SK-N-SH (cell line): ENCODE measurements around the gene B3GNT3. TPM values are rescaled to one million over a fixed set of nuclear protein-coding genes. Genes with fewer than 3 reads are reported as not detected.
A peak's percentile ranks its signal among the peaks of the same experiment; 100 is the strongest.

Experiments
- CTCF ChIA-PET: fragments of 300-600, 350-600 bp; formaldehyde crosslinking; extraction: SDS; loops from one replicate; lab custom pipeline; 2021; lab: Yijun Ruan, JAX
- POLR2A ChIA-PET: fragments of 350-600 bp; sonication (Branson Sonifier 250); formaldehyde crosslinking; extraction: SDS; loops from one replicate; lab custom pipeline; 2020; ENCODE audit warnings: antibody characterized with exemption, inconsistent platforms; lab: Yijun Ruan, JAX
- DNase-seq: peaks from one replicate; pipeline ENCODE4 v3.0.0; 2012
- H2AFZ ChIP-seq: fragments of 200-600 bp; sonication (generic); 2 replicates; pipeline ENCODE4 v1.8.1; 2016; ENCODE audit warnings: antibody characterized with exemption, mild to moderate bottlenecking, low read depth
- H3F3A ChIP-seq: fragments of 200-600 bp; sonication (generic); replicated peaks from 2 replicates; pipeline ENCODE3; 2016; ENCODE audit warnings: antibody characterized with exemption, mild to moderate bottlenecking; ENCODE audit not compliant: insufficient read depth
- H3K27ac ChIP-seq, 2 experiments: fragments of 200-500 bp in 1 of 2; fragments of 200-600 bp in 1 of 2; sonication (Bioruptor generic) in 1 of 2; sonication (generic), shearing (Covaris generic) in 1 of 2; 2 replicates each; pipeline versions ENCODE4 v1.5.1 to v1.6.1; 2014 to 2016; ENCODE audit warnings: low read depth in 2 of 2, inconsistent platforms in 1 of 2, low read length in 1 of 2, mild to moderate bottlenecking in 1 of 2, mixed read lengths in 1 of 2
- H3K27me3 ChIP-seq: fragments of 200-600 bp; sonication (generic), shearing (Covaris generic); 2 replicates; pipeline ENCODE4 v1.6.1; 2016; ENCODE audit warnings: mixed run types; ENCODE audit not compliant: insufficient read depth
- H3K36me3 ChIP-seq, 2 experiments: fragments of 200-500 bp in 1 of 2; fragments of 200-600 bp in 1 of 2; sonication (Bioruptor generic) in 1 of 2; sonication (generic) in 1 of 2; replicated peaks in 1 of 2; 2 replicates each; pipeline versions ENCODE3 to v1.5.1; 2014 to 2016; ENCODE audit warnings: low read length in 1 of 2, mild to moderate bottlenecking in 1 of 2; ENCODE audit not compliant: insufficient read depth in 2 of 2, control insufficient read depth in 1 of 2
- H3K4me1 ChIP-seq, 2 experiments: fragments of 200-500 bp in 1 of 2; fragments of 200-600 bp in 1 of 2; sonication (Bioruptor generic) in 1 of 2; sonication (generic), shearing (Covaris generic) in 1 of 2; 2 replicates each; pipeline versions ENCODE4 v1.5.1 to v1.6.1; 2014 to 2016; ENCODE audit warnings: low read depth in 1 of 2, low read length in 1 of 2, mixed run types in 1 of 2; ENCODE audit not compliant: insufficient read depth in 2 of 2, control insufficient read depth in 1 of 2
- H3K4me2 ChIP-seq: fragments of 200-600 bp; sonication (generic), shearing (Covaris generic); 2 replicates; pipeline ENCODE4 v1.6.1; 2017; ENCODE audit warnings: mixed run types
- H3K4me3 ChIP-seq, 2 experiments: fragments of 200-500 bp in 1 of 2; fragments of 200-600 bp in 1 of 2; sonication (Bioruptor generic) in 1 of 2; sonication (generic), shearing (Covaris generic) in 1 of 2; 2 replicates each; pipeline versions ENCODE4 v1.5.1 to v1.8.1; 2014 to 2016; ENCODE audit warnings: low read depth in 2 of 2, inconsistent platforms in 1 of 2, low read length in 1 of 2, mild to moderate bottlenecking in 1 of 2, mixed read lengths in 1 of 2, moderate library complexity in 1 of 2
- H3K79me2 ChIP-seq: fragments of 200-600 bp; sonication (generic); 2 replicates; pipeline ENCODE4 v1.8.1; 2017; ENCODE audit warnings: mild to moderate bottlenecking; ENCODE audit not compliant: insufficient read depth
- H3K9ac ChIP-seq: fragments of 200-600 bp; sonication (generic); 2 replicates; pipeline ENCODE4 v1.6.1; 2017; ENCODE audit warnings: mixed run types
- H3K9me2 ChIP-seq: fragments of 200-600 bp; sonication (generic); 2 replicates; pipeline ENCODE4 v1.6.1; 2017; ENCODE audit warnings: mixed run types
- H3K9me3 ChIP-seq: fragments of 200-600 bp; sonication (generic); 2 replicates; pipeline ENCODE4 v1.6.1; 2017; ENCODE audit warnings: mixed run types, mild to moderate bottlenecking, moderate library complexity
- H4K20me1 ChIP-seq: fragments of 200-600 bp; sonication (generic); 2 replicates; pipeline ENCODE4 v1.6.1; 2017; ENCODE audit warnings: mild to moderate bottlenecking, mixed run types; ENCODE audit not compliant: insufficient read depth
- CHD2 ChIP-seq: fragments of 150-350 bp; IDR thresholded peaks from 2 replicates; pipeline ENCODE4 v1.6.1; 2018; ENCODE audit warnings: low read length; ENCODE audit not compliant: partially characterized antibody
- FOSL2 ChIP-seq: IDR thresholded peaks from 2 replicates; pipeline ENCODE4 v1.4.0; 2012; ENCODE audit warnings: low read depth, mild to moderate bottlenecking, moderate library complexity, borderline replicate concordance
- FOXJ3 ChIP-seq: sonication (generic); formaldehyde crosslinking; IDR thresholded peaks from 2 replicates; pipeline ENCODE4 v1.5.1; 2020; ENCODE audit warnings: mild to moderate bottlenecking, missing genetic modification reagents
- FOXM1 ChIP-seq: IDR thresholded peaks from 2 replicates; pipeline ENCODE4 v1.4.0; 2012; ENCODE audit warnings: low read depth, mild to moderate bottlenecking
- MXI1 ChIP-seq: IDR thresholded peaks from 2 replicates; pipeline ENCODE4 v1.6.1; 2012; ENCODE audit warnings: mild to moderate bottlenecking, low read depth, low read length, improper control_type of control experiment
- NFIC ChIP-seq: IDR thresholded peaks from 2 replicates; pipeline ENCODE4 v1.4.0; 2012; ENCODE audit warnings: borderline replicate concordance
- NRF1 ChIP-seq: IDR thresholded peaks from 2 replicates; pipeline ENCODE4 v1.6.1; 2012; ENCODE audit warnings: low read depth, mild to moderate bottlenecking, low read length
- POLR2AphosphoS5 ChIP-seq: IDR thresholded peaks from 2 replicates; pipeline ENCODE4 v1.6.1; 2012; ENCODE audit warnings: low read depth, low read length
- RCOR1 ChIP-seq: fragments of 150-350 bp; IDR thresholded peaks from 2 replicates; pipeline ENCODE4 v1.6.1; 2017; ENCODE audit warnings: antibody characterized with exemption, low read length
- RFX5 ChIP-seq: IDR thresholded peaks from 2 replicates; pipeline ENCODE4 v1.6.1; 2012; ENCODE audit warnings: mild to moderate bottlenecking, improper control_type of control experiment, low read length
- RXRA ChIP-seq: IDR thresholded peaks from 2 replicates; pipeline ENCODE4 v1.4.0; 2012; ENCODE audit warnings: low read depth, mild to moderate bottlenecking, borderline replicate concordance
- WGBS: methylation state at CpG from one replicate; pipeline ENCODE4 v1.1.6; 2017; ENCODE audit warnings: low lambda C conversion rate; 5-methylcytosine and 5-hydroxymethylcytosine counted together
- polyA plus RNA-seq, 3 experiments: library from polyadenylated mRNA; depleted of rRNA; stranded (reverse); fragments of >200 nt; gene quantifications; 2 replicates each; pipeline ENCODE4 v1.2.3, GENCODE V29; 2012
- TF ChIP-seq, protein P1 (sequence below): IDR thresholded peaks from 2 replicates; pipeline ENCODE4 v1.4.0; 2012; ENCODE audit warnings: low read depth
- TF ChIP-seq, protein P2 (sequence below): IDR thresholded peaks from 2 replicates; pipeline ENCODE4; 2012
- TF ChIP-seq, protein P3 (sequence below): IDR thresholded peaks from 2 replicates; pipeline ENCODE4 v1.4.0; 2012; ENCODE audit warnings: low read depth, borderline replicate concordance

The B3GNT3 gene
- polyA plus RNA-seq, 1 of the 3 experiments (the other 2 are of a cell fraction) = not detected

DNA sequence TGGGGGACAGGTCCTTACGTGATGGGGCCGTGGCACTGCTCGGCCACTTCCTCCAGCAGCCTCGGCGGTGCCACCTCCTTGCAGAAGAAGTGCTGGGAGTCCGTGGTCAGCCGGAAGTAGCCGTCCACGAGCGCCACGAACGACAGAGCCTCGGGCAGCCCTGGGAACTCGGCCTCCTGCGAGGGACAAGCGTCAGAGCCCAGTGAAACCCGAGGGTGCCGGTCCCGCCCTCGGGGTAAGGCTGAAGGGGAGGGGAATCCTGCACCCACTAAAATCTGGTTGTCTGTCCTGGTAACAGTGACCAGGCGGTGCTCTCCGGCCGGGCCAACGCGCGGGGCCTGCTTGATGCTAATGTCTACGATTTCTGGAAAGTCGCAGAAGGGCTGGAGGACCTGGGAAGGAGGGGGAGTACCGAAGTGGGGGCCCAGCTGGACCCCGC, 46.5 kb downstream of the B3GNT3 start:
- CTCF ChIA-PET = interaction anchor here (2.8 kb wide), 1 partner anchor 14 kb away, joined by 20 read pairs; no protein-coding TSS in a partner anchor
- no peaks in the 10 kb centered on the region for H3K9me2 ChIP-seq
- H4K20me1 ChIP-seq = no peaks in the 10 kb centered on the region
- H3K4me1 ChIP-seq = peaks cover 0 to 14% of the 10 kb centered on the region in 2 experiments; a peak in 1 of 4 replicates
- H3K27ac ChIP-seq = peak overlapping the region in 1 of 2 experiments; percentile 76; a peak in 1 of 4 replicates
- POLR2A ChIA-PET = interaction anchor here (1.3 to 3.1 kb wide), 2 partner anchors 11 to 18 kb away, joined by 5 to 14 read pairs; partner anchors contain the start of gene RPL18A
- H2AFZ ChIP-seq = peak overlapping the region; percentile 80; the same call in 1 of the 2 replicates
- WGBS = 5% methylated on average over 11 of the region's 30 CpGs
- H3K9ac ChIP-seq = no peak overlapping the region
- H3K4me2 ChIP-seq = peak overlapping the region; percentile 80
- no peaks in the 10 kb centered on the region for H3K36me3 ChIP-seq
- H3K9me3 ChIP-seq = no peaks in the 10 kb centered on the region
- no peak for DNase-seq
- peak overlapping the region; percentile 45 to 46 for H3K4me3 ChIP-seq
- H3F3A ChIP-seq = no peaks in the 10 kb centered on the region
- H3K79me2 ChIP-seq = no peaks in the 10 kb centered on the region
- no peaks in the 10 kb centered on the region for H3K27me3 ChIP-seq
- TF ChIP-seq FOSL2 (no peak), RFX5 (peak; percentile 81), FOXM1 (no peak), RXRA (no peak), RCOR1 (no peak), MXI1 (no peak; the same call in 1 of the 2 replicates), NRF1 (no peak), NFIC (no peak), POLR2AphosphoS5 (no peak; the same call in 1 of the 2 replicates), FOXJ3 (CRISPR knock-in tag) (no peak)
- TF ChIP-seq, protein P1, sequence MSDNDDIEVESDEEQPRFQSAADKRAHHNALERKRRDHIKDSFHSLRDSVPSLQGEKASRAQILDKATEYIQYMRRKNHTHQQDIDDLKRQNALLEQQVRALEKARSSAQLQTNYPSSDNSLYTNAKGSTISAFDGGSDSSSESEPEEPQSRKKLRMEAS = 0 out of 2 replicates have a peak, but pooled peaks have one; percentile 27
- TF ChIP-seq, protein P2, sequence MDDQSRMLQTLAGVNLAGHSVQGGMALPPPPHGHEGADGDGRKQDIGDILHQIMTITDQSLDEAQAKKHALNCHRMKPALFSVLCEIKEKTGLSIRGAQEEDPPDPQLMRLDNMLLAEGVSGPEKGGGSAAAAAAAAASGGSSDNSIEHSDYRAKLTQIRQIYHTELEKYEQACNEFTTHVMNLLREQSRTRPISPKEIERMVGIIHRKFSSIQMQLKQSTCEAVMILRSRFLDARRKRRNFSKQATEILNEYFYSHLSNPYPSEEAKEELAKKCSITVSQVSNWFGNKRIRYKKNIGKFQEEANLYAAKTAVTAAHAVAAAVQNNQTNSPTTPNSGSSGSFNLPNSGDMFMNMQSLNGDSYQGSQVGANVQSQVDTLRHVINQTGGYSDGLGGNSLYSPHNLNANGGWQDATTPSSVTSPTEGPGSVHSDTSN = no peak

DNA sequence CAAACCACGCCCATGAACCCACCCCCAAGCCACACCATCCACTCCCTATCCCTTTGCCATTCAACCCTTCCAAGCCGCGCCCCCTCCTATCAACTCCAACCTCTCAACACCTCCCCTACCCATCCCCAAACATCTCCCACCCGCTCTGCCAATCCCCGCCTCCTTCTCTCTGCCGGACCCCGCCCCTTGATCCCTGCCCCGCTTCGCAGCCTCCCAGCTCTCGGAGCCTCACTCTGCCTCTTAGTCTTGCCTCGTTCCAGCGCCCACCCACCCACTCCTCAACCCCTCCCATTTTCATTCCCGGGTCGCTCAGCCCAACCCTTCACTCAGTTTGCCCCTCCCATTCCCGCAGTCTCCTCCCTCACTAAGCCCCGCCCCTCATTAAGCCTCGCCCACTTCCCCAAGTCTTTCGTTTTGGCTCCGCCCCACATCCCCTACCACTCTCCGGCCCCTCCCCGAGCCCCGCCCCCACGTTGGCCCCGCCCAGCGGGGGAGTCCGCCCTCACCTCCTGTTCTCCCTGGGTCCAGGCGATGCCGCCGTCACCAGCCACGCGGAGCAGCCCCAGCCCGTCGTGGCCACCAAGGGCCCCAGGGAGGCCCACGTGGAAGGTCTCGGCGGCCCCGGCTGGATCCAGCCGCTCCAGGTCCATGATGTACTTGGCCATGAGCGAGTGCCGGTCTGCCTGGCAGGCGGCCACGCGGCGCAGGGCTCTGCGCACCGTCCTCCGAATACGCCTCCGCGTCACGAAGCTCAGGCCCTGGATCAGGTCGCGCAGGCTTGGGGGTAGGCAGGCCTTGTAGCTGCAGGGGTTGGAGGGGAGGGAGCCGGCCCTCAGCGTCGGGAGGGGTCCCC, 47.1 kb downstream of the B3GNT3 start:
- Histone ChIP-seq H3K4me2 (peak overlapping the region; percentile 80), H3K9ac (peak overlapping the region; percentile 37)

More for the DNA sequence above, 47.1 kb downstream of the B3GNT3 start:
- TF ChIP-seq, protein P1 = peak; percentile 91
- TF ChIP-seq, protein P3, sequence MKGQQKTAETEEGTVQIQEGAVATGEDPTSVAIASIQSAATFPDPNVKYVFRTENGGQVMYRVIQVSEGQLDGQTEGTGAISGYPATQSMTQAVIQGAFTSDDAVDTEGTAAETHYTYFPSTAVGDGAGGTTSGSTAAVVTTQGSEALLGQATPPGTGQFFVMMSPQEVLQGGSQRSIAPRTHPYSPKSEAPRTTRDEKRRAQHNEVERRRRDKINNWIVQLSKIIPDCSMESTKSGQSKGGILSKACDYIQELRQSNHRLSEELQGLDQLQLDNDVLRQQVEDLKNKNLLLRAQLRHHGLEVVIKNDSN = no peak
- TF ChIP-seq POLR2AphosphoS5 (peak; percentile 47), NRF1 (peak; percentile 53), MXI1 (peak; percentile 92), CHD2 (no peak)
- TF ChIP-seq, all 33 proteins: peak for 4
- under 1% methylated on average over 37 of the region's 56 CpGs for WGBS
- no peaks in the 10 kb centered on the region for H4K20me1 ChIP-seq
- no peaks in the 10 kb centered on the region for H3K27me3 ChIP-seq
- H3K36me3 ChIP-seq = no peaks in the 10 kb centered on the region
- no peaks in the 10 kb centered on the region for H3K9me3 ChIP-seq
- H3F3A ChIP-seq = no peaks in the 10 kb centered on the region
- H2AFZ ChIP-seq = peak overlapping the region; percentile 80; the same call in 1 of the 2 replicates
- peak; percentile 99 for DNase-seq
- H3K79me2 ChIP-seq = no peaks in the 10 kb centered on the region
- H3K27ac ChIP-seq = peak overlapping the region in 1 of 2 experiments; percentile 76; a peak in 1 of 4 replicates
- H3K4me1 ChIP-seq = peaks cover 0 to 14% of the 10 kb centered on the region in 2 experiments; a peak in 1 of 4 replicates
- CTCF ChIA-PET = interaction anchor here (1.0 to 2.8 kb wide), 5 partner anchors 9 to 52 kb away, joined by 3 to 20 read pairs (median 3); partner anchors contain the start of gene RPL18A
- H3K9me2 ChIP-seq = no peaks in the 10 kb centered on the region
- peak overlapping the region; percentile 45 to 50 for H3K4me3 ChIP-seq
- POLR2A ChIA-PET = interaction anchor here (0.6 to 3.1 kb wide), 3 partner anchors 11 to 271 kb away, joined by 3 to 14 read pairs (median 5); partner anchors contain the start of gene RPL18A
